RWPE2 (cell line): ENCODE results near the gene BPIFB6.
"Not testable (repeated sequence)": the region's sequence is repeated elsewhere in the genome, so short reads cannot be mapped to it uniquely, and the experiment has no call there.

Source experiments
- ATAC-seq: fragments of 200-7000 bp; cut with Tn5 transposase; 3 replicates; pipeline ENCODE4 v1.9.1; 2021; ENCODE audit warnings: low read depth
- DNase-seq: peaks from one replicate; pipeline ENCODE4 v3.0.0-alpha.2; 2020; ENCODE audit warnings: low spot score
- H3K27ac ChIP-seq: fragments of 450-650 bp; 2 replicates; pipeline ENCODE4 v1.5.1; 2017; ENCODE audit warnings: mild to moderate bottlenecking; ENCODE audit not compliant: poor library complexity, severe bottlenecking
- H3K27me3 ChIP-seq: fragments of 250-450 bp; sonication (Bioruptor Pico); 2 replicates; pipeline ENCODE4 v1.5.1; 2021; ENCODE audit warnings: mild to moderate bottlenecking, moderate library complexity; ENCODE audit not compliant: insufficient read depth, poor library complexity, severe bottlenecking
- H3K36me3 ChIP-seq: fragments of 250-450 bp; sonication (Bioruptor Pico); 2 replicates; pipeline ENCODE4 v1.5.1; 2020; ENCODE audit warnings: low read depth, mild to moderate bottlenecking, moderate library complexity
- H3K4me1 ChIP-seq: fragments of 250-450 bp; sonication (Bioruptor Pico); 2 replicates; pipeline ENCODE4 v1.5.1; 2021; ENCODE audit warnings: mild to moderate bottlenecking, moderate library complexity; ENCODE audit not compliant: insufficient read depth, poor library complexity, severe bottlenecking
- H3K4me3 ChIP-seq: fragments of 250-450 bp; sonication (Bioruptor Pico); 2 replicates; pipeline ENCODE4 v1.5.1; 2021; ENCODE audit warnings: mild to moderate bottlenecking, moderate library complexity; ENCODE audit not compliant: severe bottlenecking
- H3K9me3 ChIP-seq: fragments of 250-450 bp; sonication (Bioruptor Pico); 2 replicates; pipeline ENCODE4 v1.5.1; 2021; ENCODE audit warnings: mild to moderate bottlenecking, moderate library complexity; ENCODE audit not compliant: severe bottlenecking
- TF ChIP-seq, protein P1 (sequence below): fragments of 450-650 bp; IDR thresholded peaks from one replicate; pipeline ENCODE4 v1.5.1; 2017; ENCODE audit warnings: mild to moderate bottlenecking, moderate library complexity; ENCODE audit not compliant: poor library complexity, severe bottlenecking

The BPIFB6 gene

GRCh38 chr20:33042430-33042829 is 11.0 kb downstream of the BPIFB6 start:
- DNase-seq (no peak), ATAC-seq (no peak)
- H3K4me3 ChIP-seq, result no peak overlapping the region
- H3K9me3 ChIP-seq, result peaks cover 2% of the 10 kb centered on the region
- peaks cover 3% of the 10 kb centered on the region for H3K27me3 ChIP-seq
- H3K4me1 ChIP-seq, result no peaks in the 10 kb centered on the region
- TF ChIP-seq, protein P1, sequence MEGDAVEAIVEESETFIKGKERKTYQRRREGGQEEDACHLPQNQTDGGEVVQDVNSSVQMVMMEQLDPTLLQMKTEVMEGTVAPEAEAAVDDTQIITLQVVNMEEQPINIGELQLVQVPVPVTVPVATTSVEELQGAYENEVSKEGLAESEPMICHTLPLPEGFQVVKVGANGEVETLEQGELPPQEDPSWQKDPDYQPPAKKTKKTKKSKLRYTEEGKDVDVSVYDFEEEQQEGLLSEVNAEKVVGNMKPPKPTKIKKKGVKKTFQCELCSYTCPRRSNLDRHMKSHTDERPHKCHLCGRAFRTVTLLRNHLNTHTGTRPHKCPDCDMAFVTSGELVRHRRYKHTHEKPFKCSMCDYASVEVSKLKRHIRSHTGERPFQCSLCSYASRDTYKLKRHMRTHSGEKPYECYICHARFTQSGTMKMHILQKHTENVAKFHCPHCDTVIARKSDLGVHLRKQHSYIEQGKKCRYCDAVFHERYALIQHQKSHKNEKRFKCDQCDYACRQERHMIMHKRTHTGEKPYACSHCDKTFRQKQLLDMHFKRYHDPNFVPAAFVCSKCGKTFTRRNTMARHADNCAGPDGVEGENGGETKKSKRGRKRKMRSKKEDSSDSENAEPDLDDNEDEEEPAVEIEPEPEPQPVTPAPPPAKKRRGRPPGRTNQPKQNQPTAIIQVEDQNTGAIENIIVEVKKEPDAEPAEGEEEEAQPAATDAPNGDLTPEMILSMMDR, result no peak
- H3K27ac ChIP-seq, result no peak overlapping the region
- no peaks in the 10 kb centered on the region for H3K36me3 ChIP-seq

- TF ChIP-seq, protein P1, result no peak
- H3K27me3 ChIP-seq, result peaks cover 3% of the 10 kb centered on the region
- H3K36me3 ChIP-seq, result no peaks in the 10 kb centered on the region
- DNase-seq (no peak), ATAC-seq (no peak; the same call in 2 of the 3 replicates)
- H3K4me1 ChIP-seq, result no peaks in the 10 kb centered on the region
- H3K4me3 ChIP-seq, result no peak overlapping the region
- H3K9me3 ChIP-seq, result peaks cover 2% of the 10 kb centered on the region
- H3K27ac ChIP-seq, result no peak overlapping the region
Observed at GRCh38 chr20:33042983-33043730, 11.7 kb downstream of the BPIFB6 start.

DNA sequence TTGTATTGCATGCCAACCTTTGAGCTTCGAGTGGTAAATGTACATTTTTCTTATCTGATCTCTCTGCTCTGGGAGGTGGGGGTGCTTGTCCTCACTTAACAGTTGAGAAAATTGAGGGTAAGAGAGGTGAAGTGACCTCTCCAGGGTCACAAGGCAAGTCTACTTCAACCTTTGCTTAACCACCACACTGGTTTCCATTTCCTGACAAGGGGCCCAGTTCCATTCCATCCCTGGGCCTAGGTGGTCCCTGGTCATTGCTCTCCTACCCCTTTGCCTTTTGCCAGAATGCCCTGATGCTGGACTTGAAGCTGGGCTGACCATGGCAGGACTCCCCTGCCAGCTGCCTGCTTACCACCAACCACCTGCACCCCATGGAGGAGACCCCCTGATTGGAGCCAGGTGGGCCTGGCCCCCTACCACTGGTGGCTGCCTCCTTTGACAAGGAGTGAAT is 12.3 kb downstream of the BPIFB6 start:
- H3K9me3 ChIP-seq, result peaks cover 2% of the 10 kb centered on the region
- no peaks in the 10 kb centered on the region for H3K36me3 ChIP-seq
- ATAC-seq, result no peak
- TF ChIP-seq, protein P1, result no peak
- no peak overlapping the region for H3K27ac ChIP-seq
- H3K4me3 ChIP-seq, result no peak overlapping the region
- peaks cover 3% of the 10 kb centered on the region for H3K27me3 ChIP-seq
- H3K4me1 ChIP-seq, result no peaks in the 10 kb centered on the region
- DNase-seq, result no peak

DNA sequence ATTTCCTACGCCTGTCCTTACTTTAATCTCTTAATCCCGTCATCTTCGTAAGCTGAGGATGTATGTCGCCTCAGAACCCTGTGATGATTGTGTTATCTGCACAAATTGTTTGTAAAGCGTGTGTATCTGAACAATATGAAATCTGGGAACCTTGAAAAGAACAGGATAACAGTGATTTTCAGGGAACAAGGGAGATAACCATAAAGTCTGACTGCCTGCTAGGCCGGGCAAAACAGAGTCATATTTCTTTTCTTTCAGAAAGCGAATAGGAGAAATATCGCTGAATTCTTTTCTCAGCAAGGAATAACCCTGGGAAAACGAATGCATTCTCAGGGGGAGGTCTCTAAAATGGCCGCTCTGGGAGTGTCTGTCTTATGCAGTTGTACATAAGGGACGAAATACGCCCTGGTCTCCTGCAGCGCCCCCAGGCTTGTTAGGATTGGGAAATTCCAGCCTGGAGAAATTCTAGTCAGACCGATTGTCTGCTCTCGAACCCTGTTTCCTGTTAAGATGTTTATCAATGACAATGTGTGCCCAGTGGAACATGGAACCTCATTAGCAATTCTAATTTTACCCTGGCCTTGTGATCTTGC is 13.8 kb downstream of the BPIFB6 start:
- H3K36me3 ChIP-seq, H3K4me1 ChIP-seq, DNase-seq, H3K4me3 ChIP-seq, ATAC-seq, H3K9me3 ChIP-seq, H3K27ac ChIP-seq, H3K27me3 ChIP-seq: not testable (repeated sequence)

DNA sequence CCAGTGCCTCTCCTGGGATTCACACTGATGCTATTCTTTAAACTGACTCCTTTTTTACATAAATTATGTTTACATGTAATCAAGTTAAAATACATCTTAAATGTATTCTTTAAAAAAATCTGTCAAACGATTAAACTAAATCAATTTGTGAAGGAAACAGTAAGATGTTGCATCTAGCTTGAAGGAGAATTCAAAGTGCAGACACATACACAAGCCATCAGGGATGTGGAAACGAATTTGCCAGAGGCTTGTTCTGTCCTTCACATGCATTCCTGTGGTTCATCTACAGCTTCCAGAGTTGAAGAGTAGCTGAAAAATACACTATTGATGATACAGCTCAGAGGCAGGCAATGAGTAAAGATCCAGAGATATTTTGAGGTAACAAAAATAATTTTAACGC is 15.0 kb downstream of the BPIFB6 start:
- Histone ChIP-seq H3K36me3 (no peaks in the 10 kb centered on the region), H3K4me3 (no peak overlapping the region), H3K9me3 (peaks cover 2% of the 10 kb centered on the region), H3K27ac (no peak overlapping the region), H3K4me1 (no peaks in the 10 kb centered on the region), H3K27me3 (no peaks in the 10 kb centered on the region)
- DNase-seq, result no peak
- TF ChIP-seq, protein P1, result no peak
- ATAC-seq, result no peak
